ENCODE measurements around the gene OTULINL.
A peak's percentile ranks its signal among the peaks of the same experiment; 100 is the strongest.

Gene OTULINL

GRCh38 chr5:14577079-14577725 is 4.4 kb upstream of the OTULINL start:
- no peak for DNase-seq (ENCODE audit: low read depth in 2 of 2)

DNA sequence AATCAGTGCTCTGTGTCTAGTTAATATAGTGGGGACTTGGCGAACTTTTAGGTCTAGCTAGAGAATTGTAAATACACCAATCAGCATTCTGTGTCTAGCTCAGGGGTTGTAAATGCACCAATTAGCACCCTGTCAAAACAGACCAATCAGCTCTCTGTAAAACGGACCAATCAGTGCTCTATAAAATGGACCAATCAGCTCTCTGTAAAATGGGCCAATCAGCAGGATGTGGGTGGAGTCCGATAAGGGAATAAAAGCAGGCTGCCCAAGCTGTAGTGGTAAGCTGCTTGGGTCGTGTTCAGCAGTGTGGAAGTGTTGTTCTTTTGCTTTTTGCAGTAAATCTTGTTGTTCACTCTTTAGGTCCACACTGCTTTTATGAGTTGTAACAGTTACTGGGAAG is 3.6 kb upstream of the OTULINL start:
- DNase-seq (ENCODE audit: low read depth in 2 of 2): no peak

DNA sequence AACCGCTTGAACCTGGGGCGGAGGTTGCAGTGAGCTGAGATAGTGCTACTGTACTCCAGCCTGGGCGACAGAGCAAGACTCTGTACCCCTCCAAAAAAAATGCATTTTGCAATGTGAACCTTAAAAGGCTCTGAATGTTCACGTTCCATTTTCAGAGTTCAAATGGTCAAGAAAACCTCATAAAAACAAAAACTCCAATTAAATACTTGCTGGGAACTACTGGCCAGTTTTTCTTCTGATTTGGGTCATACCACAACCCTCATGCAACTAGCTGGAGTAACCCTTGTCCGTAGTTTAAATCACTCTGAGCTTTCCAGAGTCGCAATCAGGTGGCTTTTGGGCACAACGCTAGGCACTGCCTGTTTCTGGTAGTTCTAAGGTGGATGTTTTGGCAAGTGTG is 2.3 kb upstream of the OTULINL start:
- DNase-seq (ENCODE audit: low read depth in 2 of 2): no peak

DNA sequence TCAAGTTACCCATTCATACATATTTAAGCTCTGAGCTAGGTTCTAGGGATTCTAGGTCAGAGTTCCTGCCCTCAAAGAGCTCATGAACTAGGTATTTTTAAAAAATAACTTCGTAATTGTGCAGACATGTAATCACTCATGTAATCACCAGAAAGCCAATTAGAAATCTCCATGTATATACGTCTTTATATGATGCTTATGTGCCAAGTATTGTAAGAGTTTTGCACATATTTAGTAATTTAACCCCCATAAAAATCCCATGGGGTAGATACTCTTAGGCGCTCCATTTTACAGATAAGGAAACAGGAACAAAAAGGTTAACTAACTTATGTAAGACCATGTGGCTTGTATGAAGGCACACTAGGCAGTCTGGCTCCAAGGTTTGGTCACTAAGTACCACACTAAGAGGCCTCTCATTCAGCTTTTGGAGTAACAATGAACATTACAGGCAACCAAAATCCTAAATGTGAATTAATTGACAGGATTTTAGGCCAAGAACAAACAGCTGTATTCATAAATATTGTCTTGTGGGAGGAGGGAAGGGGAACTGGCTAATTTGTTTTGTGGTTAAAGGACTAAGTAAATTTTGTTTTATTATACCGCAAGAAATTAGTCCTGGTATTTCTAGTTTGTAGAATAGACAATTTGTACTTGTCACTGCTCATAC is 1.7 kb upstream of the OTULINL start:
- no peak for DNase-seq (ENCODE audit: low read depth in 2 of 2)

DNA sequence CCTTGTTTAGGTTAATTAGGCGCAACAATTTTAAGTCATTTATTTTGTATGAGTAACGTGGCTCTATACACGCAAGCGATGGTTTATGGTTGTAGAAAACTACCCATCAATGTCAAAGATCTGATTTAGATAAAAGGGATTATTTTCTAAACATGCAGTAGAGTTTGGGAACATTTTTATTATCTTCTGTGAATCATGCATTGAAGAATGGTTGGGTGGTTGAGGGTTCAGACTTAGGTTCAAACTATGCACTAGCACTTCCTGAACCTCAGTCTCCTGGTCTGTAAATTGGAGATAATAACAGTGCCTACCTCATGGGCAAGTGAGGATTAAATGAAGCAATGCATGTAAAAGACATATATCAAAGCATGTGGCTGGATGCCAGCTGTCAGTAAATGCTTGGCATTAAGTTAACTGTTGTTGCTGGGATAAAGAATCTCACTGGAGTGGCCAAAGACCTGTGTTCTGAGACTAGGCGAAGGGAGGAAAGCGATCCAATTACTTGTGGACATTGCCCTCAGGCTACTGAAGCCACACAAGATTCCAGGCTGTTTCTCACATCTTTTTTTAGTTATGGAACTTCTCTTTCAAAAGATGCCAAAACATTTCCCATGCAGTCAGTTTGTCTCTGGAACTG is 1.1 kb upstream of the OTULINL start:
- no peak for DNase-seq (ENCODE audit: low read depth in 2 of 2)

GRCh38 chr5:14581891-14582796 is 552 bp downstream of the OTULINL start:
- DNase-seq (ENCODE audit: low read depth in 2 of 2): peak; percentile 70 to 74

- DNase-seq (ENCODE audit: low read depth in 2 of 2): no peak
These were observed 1.2 kb downstream of the OTULINL start for GRCh38 chr5:14582797-14583137.

- DNase-seq (ENCODE audit: low read depth in 2 of 2): no peak
These were observed 3.3 kb downstream of the OTULINL start for GRCh38 chr5:14584848-14585247.

DNA sequence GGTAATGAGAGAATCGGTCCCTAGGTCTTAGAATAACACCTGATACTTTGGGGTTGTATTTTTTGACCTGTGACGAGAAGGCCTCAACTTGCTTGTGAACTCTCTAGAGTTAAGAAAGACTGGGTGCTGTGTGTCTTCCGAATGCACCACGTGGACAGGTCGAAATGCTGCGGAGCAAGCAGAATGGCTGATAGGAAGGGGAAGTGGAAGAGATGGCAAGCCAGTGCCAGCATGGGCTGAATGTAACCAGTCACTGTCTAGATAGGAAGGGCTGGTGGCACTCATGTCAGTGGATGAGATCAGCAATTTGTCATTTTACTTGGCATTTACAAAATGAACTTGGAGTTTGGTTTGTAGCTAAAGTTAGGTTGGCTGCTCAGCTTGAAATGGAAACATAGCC is 5.6 kb downstream of the OTULINL start:
- DNase-seq (ENCODE audit: low read depth in 2 of 2): no peak

DNA sequence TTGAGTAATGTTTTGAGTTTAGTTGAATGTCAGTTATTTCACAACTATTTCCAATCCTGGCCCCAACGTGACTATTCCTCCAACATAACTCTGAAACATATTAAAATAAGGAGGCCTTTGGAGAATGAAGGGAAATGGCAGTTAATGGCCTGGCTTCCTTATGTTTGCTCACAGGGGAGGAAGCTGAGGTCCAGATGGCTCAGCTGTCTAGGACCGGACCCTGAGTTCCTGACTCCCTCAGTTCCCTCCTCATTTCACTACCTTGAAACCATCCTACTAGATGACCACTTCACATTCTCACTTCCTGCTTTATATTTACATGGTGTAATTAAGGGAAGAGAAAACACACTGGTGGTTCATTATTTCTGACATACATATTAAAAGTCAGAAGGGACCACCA is 6.6 kb downstream of the OTULINL start:
- no peak for DNase-seq (ENCODE audit: low read depth in 2 of 2)

- DNase-seq (ENCODE audit: low read depth in 2 of 2): no peak
These were observed 7.4 kb downstream of the OTULINL start for GRCh38 chr5:14588758-14589543.

- DNase-seq (ENCODE audit: low read depth in 2 of 2): no peak
These were observed 9.4 kb downstream of the OTULINL start for GRCh38 chr5:14590949-14591348.

DNA sequence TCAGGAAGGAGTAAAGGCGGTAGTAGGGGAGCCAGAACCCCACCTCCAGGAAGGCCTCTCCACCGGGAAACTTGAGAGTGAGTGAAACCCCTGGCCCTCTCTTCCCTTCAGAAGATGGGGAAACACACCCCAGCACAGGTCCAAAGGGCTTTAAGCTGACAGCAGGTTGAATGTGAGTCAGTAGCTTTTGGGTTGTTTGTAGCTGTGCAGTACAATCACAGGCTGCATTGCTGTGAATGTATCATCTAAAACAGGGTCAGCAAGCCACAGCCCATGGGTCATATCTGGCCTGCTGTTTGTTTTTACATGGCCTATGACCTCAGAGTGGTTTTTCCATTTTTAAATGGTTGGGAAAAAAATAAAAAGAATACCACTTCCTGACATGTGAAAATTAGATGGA is 10.0 kb downstream of the OTULINL start:
- no peak for DNase-seq (ENCODE audit: low read depth in 2 of 2)

DNA sequence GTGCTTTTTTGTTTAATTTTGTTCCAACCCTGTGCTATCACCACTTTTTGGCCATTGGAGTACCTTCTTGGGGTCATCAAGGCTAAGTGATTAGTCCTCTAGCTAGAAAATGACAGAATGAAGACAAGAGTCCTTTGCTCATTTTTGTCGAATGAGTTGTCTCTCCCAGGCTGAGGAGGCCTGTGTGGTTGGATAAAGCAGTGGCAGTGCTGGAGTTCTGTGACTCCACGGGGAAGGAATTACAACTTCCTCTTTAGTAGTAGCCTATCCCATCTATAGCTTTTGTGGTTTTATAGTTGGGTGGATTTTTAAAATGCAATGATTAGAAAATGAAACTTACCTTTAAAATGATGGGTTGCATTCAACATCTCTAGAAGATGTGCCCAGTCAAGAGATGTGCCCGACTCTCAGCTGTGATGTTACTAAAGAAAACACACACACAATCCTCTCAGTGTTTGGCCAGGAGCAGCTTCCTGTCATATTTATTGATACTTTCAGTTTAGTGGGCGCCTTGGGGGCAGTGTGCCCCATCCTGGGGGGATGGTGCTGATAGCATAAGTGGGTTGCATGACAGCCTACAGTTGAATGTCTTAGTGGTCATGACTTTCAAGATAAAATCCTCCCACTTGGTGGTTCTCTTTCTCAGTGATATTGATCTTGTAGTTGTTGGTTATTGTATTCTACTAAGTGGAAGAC is 11.9 kb downstream of the OTULINL start:
- DNase-seq (ENCODE audit: low read depth in 2 of 2): peak; percentile 30 to 45

GRCh38 chr5:14594378-14595074 is 12.9 kb downstream of the OTULINL start:
- DNase-seq (ENCODE audit: low read depth in 2 of 2): no peak

DNA sequence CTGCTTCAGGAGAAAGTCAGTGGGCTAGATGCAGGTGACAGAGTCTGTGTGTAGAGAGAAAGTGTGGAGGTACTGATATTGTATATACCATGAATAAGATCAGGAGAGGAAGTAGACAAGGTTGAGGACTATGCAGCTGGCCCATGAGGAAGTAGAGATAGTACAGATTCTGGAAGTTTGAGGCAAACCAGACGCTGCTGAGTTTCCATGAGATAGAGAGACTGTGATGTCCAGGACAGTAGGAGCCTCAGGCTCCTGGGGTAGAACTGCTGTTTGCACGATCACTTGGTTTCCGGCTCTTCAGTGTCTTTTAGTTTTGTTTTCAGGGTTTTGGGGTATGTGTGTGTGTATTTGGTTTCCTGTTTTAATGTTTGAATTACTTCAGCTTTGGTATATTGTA is 13.6 kb downstream of the OTULINL start:
- no peak for DNase-seq (ENCODE audit: low read depth in 2 of 2)

GRCh38 chr5:14595891-14596290 is 14.3 kb downstream of the OTULINL start:
- DNase-seq (ENCODE audit: low read depth in 2 of 2): no peak

GRCh38 chr5:14597080-14597479 is 15.5 kb downstream of the OTULINL start:
- DNase-seq (ENCODE audit: low read depth in 2 of 2): no peak

GRCh38 chr5:14598225-14598624 is 16.6 kb downstream of the OTULINL start:
- no peak for DNase-seq (ENCODE audit: low read depth in 2 of 2)

DNA sequence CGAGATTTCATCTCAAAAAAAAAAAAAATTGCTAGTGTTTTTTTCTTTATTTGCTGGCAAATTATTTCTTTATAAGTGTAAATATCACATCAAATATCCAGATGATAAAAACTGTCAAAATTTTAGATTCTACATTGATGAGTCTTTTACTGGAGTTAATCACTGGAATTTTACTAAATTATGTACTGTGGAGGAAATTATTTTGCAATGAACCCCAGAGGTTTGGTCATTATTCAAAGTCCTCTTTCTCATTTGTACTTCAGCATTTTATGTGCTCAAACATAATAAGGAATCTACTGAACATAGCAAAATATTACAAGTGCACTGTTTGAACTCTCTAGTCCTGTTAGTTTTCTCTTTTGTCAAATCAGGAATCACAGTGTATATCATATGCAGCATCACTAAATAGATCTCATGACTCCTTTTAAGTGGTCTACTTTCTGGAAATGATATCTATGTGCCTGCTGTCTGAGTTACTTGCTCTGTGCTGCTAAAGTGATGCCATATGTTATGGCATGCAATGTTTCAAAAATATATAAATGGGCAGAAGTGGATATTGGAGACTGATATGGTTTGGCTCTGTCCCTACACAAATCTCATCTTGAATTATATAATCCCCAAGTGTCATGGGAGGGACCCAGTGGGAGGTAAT is 18.0 kb downstream of the OTULINL start:
- no peak for DNase-seq (ENCODE audit: low read depth in 2 of 2)
